RKO (cell line): ENCODE data around the gene COLQ.

Experiments
- DNase-seq: peaks from one replicate; pipeline ENCODE4 v3.0.0-alpha.2; 2016; ENCODE audit warnings: low spot score

The COLQ gene

DNA sequence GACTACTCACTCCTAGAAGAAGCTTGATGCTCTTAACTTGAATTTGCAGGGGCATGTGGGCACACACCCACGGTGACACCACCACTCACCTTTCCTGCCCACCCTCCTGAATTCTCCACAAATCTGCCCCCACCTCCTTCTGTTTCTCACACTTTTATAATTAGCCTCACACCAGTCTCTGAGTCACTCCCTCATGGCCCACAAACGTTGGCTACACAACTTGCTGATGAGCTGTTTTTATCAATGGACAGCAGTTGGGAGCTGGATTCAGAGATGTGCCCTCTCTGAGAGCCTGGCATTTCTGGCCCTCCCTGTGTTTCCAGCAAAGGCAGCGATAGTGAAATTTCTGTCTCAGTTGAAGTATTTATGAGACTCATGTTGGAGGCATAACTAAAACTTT is 1.3 kb downstream of the COLQ start:
- DNase-seq: no peak

DNA sequence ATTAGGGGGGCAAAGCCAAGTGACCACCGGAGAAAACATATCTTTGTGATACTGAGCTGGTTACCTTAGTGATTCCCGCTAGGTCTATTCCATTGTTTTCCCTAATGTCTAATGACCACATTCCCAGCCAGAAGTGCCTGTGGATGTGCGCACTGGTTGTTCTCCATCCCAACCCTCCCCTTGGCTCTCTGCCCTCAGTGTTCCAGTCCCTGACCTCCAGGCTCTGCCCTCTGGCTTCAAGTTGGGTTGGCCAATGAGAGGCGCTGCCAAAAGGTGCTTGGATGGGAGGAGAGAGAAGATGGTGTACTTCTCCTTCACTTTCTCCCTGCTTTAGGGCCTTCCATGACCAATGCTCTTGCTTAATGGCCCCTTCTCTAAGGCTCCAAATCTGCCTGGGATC is 2.4 kb downstream of the COLQ start:
- DNase-seq: no peak

DNA sequence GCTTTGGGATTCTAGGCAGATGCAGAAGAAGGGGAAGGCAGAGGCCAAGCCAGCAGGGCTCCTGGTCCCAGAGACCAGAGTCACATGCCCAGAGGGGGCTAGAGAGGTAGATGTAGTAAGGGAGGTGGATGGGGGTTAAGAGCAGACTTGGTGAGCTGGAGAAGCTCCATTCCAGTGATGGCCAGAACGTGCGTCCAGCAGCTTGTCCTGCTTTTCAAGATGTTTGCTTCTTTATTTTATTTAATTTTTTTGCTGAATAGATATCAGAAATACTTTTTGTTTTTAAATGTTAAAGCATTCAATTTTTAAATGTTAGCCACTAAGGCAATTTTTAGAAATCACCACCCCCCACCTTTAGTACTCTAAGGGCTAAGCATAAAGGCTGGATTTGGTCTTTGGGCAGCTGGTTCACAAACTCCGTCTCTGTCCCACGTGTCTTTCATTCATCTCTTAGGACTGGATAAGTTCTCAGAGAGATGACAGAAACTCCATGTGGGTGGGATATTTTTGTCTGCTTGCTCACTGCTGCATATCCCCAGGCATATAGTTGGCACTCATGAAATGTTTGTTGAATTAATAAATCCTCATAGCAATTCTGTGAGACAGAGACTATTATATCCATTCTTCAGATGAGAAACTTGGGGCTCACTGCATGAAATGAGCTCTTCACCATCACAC is 6.7 kb downstream of the COLQ start:
- no peak for DNase-seq

DNA sequence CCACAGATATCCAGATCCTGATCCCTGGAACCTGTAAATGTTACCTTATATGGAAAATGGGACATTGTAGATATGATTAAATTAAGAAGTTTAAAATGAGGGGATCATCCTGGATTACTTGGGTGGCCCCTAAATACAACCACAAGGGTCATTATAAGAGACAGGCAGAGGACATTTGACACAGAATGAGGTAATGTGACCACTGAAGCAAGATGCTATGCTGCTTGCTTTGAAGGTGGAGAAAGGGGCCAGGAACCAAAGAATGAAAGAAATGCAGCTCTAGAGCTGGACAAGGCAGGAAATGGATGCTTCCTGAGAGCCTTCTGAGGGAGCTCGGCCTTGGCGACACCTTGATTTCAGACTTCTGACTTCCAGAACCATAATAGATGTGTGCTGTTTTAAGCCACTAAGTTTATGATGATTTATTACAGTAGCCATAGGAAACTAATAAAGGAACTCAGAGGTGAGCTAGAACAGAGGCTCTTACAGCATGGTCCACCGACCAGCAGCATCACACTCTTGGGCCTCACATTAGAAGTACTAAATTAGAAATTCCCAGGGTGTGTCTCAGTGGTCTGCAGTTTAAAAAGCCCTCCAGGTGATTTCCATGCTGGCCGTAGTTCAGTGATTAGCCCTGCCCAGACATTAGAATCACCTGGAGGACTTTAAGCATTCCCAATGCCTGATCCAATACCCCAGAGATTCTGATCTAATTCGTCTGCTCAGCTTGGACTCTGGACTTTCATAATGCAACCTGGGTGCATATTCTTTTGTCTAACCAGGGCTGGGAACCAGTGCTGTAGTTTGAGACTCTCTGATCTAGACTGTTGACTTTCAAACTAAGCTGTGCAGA is 7.5 kb downstream of the COLQ start:
- DNase-seq: no peak

DNA sequence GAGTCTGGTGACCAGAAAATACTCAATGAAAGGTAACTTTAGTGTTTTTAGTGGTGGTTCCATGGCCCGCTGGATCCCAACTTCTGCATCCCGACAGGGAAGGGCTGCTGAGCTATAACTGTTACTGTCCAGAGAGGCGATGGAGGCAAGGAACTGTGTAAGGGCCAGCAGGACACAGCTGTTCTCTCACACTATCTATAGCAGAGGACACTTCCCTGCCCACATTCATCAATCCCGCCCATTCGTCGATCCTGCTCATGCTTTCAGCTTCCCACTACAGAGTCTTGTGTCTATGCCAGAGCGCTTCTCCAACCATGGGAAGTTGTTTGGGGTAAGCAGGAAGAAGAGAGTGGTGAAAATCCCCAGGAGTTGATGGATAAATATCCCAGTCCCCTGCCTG is 8.4 kb downstream of the COLQ start:
- no peak for DNase-seq

DNA sequence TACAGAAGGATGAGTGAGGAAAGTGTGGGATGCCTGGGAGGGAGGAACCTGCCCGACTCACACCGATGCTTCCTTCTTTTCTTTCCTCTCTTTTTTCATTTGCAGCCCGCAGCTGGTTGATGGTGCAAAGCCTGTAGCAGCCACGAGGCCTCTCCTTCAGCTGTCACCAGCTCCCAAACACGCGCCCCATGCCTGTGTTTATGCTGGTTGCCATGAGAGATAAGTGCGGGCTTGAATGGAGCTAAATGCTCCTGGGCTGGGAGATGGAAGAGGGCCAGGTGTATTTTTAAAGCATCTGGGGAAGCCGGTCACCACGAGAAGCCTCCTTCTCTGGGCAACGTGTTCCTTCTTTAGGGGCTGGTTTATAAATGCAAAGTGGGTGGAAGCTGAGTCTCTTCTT is 9.3 kb downstream of the COLQ start:
- no peak for DNase-seq

DNA sequence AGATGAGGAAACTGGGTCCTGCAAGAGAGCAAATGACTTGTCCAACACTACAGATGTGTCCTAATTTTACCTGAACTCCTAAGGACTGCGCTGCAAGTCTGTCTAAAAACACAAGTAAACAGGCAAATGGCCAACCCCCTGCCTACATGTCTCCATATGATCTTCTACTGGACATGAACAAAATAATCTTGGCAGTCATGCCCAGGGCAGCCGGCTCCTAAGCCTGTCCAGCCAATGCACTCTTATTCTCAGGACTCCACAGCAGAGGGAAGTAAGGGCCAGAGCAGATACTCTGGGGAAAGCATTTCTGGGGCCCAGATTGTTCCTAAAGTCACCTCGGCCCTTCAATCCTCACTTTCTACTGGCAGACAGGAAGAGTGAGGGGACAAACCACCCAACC is 10.3 kb downstream of the COLQ start:
- DNase-seq: no peak

DNA sequence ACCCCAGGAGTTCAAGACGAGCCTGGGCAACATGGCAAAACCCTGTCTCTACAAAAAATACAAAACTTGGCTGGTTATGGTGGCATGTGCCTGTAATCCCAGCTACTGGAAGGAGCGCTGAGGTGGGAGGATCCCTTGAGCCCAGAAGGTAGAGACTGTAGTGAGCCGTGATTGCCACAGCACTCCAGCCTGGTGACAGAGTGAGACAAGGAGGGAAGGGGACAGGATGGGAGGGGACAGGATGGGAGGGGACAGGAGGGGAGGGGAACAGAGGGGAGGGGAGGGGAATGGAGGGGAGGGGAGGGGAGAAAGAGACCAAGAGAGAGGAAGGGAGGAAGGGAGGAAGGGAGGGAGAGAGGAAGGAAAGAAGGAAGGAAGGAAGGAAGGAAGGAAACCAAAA is 11.0 kb downstream of the COLQ start:
- no peak for DNase-seq

DNA sequence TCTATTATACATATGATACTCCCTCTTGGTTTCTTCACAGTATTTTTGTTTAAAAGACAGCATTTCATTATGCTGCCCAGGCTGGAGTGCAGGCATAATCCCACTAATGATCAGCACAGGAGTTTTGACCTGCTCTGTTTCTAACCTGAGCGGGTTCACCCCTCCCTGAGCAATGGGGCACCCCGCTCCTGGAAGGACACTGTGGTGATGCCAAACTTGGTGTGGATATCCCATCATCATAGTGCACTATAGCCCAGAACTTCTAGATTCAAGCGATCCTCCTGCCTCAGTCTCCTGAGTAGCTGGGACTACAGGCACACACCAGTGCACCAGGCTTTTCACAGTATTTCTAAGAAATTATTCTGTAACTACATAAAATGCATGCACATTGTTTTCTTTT is 14.9 kb downstream of the COLQ start:
- DNase-seq: no peak

DNA sequence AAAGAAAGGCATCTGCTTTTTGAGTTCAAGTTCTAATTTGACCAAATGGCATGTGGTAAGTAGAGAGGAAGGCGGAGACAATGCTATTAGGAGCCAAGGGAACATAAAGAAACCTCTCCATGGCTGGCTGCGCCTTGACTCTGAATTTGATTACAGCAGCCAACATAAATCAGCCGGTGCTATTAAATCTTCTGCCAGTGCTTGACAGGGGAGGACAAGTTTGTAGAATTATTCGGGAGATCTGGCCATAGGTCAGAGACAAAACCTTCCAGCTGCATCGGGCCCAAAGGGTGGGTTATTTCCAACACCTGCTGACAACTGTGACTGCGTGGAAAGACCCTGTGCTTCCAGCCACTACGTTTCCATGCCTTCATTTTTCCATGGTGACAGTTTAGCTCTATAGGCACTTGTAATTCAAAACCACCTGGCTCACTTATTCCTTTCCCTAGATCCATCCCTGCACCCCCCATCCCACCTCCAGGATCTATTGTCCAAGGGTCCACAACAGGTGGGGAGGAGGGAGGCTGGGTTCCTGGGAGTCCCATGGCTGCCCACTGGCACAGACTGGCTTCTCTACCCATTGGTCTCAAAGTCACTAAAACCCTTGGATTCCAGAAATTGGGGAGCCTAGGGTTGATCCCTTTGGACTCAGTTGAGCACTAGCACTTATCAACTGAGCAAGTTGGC is 15.9 kb downstream of the COLQ start:
- DNase-seq: no peak

DNA sequence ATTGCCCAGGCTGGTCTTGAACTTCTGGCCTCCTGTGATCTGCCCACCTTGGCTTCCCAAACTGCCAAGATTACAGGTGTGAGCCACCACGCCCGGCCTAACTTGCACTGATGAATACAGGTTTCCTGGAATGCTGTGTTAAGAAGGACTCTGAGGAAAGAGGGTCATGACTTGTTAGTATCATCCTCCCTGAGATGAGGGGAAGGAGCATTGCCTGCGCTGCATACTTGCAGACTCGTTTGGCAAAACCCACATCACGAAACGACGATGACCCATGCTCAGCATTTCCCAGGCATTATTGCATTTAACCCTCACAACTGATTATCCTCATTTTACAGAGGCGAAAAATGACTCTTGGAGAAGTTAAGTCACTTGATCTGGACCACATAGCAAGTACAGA is 18.9 kb downstream of the COLQ start:
- no peak for DNase-seq

DNA sequence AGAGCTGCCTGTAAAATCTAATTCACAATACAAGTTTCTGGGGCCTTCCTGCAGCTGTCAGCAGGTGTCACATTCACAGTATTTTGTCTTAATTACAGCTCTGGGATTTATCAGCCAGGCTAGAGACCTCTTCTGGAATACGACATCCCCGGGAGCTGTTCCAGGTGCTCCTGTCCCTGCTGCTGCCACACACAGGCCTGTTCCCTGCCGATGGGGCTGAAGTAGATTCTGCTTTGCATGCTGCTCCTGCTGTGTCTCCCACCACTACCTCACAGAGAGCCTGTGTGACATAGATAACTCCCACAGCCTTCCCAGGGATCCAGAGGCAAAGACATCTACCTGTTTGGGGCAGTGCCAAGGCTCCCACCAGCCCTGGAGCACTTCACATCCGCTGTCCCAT is 20.4 kb downstream of the COLQ start:
- no peak for DNase-seq

DNA sequence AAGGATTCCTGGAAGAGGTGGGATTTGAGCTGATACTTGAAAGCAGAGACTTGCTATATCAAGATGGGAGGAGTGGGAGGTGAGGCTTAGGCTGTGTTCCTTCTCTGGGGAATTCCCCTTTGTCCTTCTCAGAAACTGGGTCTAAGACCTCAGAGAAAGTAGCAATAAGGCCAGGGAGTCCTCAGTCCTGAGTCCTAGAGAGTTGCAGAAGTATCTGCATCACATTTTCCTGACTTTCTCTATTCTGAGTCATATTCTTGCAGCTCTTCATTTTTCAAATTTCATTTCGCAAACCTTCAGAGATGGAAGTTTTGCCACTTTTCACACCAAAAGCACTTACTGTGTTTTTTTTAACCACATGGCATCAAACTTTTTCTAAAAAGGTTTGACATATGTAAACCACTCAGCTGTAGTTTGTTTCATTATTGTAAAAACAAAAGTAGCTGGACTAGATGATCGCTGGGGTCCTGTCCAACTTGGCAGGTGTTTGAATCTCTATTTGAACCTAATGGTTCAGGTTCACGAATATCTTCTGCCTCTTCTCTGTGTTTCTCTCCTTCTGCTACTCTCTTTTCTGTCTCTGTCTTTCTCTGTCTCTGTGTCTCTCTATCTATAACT is 21.3 kb downstream of the COLQ start:
- DNase-seq: no peak

DNA sequence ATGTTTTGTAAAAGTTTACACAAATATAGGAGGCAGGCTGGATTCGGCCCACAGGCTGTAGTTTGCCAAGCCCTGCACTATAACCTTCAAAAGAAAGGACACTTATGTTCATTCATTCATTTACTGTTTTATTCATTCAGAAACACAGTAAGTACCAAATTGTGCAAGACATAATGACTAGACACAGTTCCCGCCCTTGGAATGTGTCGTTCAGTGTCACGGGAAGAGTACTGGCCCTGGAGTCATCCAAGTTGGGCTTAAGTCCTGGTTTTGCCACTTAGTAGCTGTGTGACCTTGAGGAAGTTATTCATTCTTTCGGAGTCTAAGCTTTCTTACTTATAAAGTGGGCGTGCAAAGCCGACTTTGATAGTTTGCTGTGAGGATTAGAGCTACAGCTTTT is 22.0 kb downstream of the COLQ start:
- no peak for DNase-seq

DNA sequence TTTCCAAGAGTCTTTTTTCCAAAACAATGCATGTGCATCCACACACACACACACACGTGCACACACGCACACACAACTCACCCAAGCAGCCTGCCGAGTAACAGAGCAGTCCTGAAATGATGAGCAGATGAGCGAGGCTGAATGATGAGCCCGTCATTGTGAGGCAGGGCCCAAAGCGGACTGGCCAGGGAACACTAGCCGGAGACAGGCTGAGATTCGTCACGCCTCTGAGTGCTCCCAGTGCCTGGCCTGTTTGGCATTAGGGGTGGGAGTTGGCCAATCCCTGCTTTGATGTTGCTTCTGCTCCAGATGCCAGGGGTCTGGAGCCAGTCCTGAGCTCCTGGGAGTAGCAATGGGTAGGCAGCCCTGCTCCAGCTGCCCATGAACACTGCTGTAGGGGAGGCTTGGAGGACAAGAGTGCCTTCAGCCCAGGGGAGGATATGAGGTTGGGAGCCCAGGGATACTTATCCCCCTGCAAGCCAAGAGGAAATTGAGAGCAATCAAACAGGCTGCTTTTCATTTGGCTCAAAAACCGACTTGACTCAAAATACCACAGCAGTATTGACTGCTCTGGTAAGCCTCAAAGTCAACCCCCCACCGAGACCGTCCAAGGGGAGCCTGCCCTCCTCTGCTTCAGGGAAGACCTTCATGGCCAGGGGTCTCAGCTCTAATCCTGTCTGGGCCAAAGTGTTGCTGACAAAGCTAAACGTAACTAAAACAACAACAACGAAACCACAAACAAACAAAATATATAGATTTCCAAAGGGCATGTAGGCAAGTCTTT is 22.9 kb downstream of the COLQ start:
- no peak for DNase-seq

DNA sequence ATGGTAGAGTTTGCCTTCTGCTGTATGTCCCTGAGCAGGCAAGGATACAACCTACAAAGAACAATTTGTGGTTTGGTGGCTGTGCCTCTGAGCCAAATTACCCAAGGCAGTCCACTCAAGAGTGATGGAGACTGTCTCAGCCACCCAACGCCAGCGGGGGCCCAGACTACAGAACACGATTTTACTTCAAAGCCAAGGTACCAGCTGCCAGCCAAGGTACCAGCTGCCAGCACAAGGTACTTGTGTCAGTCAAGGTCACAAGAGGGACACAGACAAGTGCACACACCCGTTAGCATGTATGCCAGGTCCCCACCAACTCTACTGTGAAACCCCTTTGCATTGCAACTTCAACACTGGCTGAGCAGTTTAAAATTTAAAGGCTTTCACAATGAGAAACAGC is 23.5 kb downstream of the COLQ start:
- DNase-seq: no peak

DNA sequence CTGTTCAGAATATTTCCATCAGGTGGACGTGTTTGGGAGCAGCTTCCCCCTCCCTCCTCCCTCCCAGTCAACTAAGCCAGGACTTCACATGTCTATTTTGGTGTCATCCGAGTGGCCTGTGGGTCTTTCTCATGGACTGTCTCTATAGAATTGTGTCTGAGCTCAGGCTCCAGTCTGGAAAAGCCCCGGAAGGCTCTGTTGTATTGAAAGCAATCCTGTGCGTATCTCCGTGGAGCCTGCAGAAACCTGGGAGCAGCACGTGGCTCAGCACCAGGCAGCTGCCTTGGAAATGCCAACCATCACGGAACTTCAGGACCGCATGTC is 25.2 kb downstream of the COLQ start:
- DNase-seq: no peak

DNA sequence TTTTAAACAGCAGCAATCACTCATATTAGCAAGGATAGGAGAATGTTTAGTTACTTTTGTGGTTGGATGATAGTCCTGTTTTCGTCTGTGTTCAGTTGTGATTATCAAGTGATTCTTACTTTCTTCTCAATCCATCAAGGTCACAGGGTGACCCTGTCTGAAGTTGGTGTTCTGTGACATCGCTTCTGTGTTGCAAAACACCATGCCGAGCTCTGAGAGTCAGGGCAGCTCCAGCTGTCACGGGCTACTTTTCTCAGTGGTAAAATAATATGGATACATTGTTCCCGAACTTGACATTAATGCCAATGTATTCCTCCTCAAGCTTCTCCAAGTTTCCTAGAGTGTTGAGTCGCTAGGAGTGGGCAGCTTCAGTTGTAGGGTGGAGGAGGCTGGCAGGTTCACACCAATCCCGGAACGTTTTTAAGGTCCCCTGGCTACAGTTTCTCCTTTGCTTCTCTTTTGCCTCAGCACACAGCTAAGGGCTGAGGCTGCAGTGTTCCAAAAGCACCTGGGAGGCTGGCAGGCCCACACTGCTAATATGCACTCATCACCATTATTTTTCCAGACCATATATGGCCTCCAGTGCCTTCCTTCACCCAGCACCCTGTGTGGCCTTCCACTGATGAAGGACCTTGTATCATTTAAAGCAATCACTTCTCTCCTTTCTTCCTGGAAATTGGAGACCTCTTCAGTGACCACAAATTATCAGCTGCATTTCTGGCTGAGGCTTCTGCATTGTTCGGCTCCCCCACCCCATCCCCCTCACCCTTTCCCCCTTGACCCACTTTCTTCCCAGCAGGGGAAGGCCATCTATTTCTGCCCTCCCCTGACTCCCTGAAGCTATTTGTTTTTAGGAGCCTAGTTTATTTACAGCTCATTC is 25.8 kb downstream of the COLQ start:
- no peak for DNase-seq

DNA sequence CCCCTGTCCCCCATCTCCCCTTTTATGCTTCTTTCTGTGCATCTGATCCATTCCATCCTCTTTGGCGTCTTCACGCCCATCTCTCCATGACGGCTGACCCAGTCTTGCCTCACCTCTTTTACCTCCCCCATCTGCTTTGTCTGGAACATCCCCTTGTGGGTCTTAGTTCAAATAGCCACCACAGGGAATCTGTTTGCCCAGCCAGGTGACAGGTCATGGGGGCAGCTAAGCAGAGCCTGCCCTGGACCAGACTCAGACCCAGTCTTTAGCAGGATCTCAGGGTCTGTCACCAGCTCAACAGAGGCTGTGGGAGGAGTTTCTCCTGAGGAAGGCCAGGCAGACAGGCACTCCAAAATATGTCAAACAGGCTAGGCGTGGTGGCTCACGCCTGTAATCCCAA is 28.1 kb downstream of the COLQ start:
- DNase-seq: no peak

DNA sequence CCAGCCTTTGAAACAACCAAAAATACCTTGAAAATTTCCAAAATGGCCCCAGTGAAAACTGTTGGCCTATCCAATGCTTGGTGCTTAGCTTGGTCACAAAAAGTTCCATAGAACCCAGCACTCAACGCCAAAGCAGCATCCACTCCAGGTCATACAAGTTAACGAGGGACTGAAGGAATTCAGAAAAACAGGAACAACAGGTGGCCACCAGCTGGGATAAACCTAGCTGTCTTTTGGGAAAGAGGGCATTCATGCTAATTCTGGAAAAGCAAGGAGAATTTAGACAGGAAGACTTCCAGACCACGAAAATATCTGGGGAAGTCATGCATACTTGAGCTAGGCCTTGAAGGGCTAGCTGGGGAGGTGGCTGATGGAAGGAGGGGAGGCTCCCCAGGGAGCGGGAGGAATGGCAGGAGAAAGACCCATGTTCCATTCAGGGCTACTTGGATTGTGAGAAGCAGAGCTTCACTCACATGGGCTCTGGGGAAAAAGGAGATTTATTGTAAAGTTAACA is 28.6 kb downstream of the COLQ start:
- DNase-seq: no peak

DNA sequence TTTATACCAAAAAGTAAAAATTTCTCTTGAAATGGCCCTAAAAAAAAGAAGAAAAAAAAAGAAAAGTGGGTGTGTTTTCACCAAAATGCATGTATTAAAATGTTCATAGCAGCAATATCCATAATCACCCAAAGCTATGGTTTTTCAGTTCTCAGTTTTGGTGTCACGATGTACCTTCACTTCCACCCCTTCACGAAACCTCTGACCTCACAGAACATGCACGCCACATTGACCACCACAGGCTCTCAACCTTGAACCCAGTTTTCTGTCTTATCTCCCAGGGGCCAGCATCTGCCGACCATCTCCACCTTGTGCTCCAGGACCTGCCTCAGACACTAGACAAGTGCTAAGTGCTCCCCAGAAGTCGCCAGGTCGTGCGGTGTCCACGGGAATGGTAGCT is 30.4 kb downstream of the COLQ start:
- DNase-seq: no peak
